GM23338 (cell line): ENCODE measurements around the gene CFAP90. TPM values are rescaled to one million over a fixed set of nuclear protein-coding genes. Genes with fewer than 3 reads are reported as not detected.

Experiments used
- ATAC-seq: fragments of 200-7000 bp; cut with Tn5 transposase; 3 replicates; pipeline ENCODE4 v1.9.1; 2020
- DNase-seq: peaks from one replicate; pipeline ENCODE4 v3.0.0-alpha.2; 2015; ENCODE audit warnings: low spot score
- H2AFZ ChIP-seq: fragments of 200-600 bp; sonication (generic); 2 replicates; pipeline ENCODE4 v1.8.0; 2016; ENCODE audit warnings: antibody characterized with exemption, mild to moderate bottlenecking, moderate library complexity
- H3F3A ChIP-seq: fragments of 200-600 bp; sonication (generic); replicated peaks from 2 replicates; pipeline ENCODE4 v1.8.0; 2017; ENCODE audit warnings: antibody characterized with exemption, mixed run types, low read depth
- H3K27ac ChIP-seq: fragments of 200-600 bp; sonication (generic); 2 replicates; pipeline ENCODE4 v1.6.1; 2016; ENCODE audit warnings: low read depth
- H3K27me3 ChIP-seq: fragments of 200-600 bp; sonication (generic); 2 replicates; pipeline ENCODE4 v1.8.0; 2016; ENCODE audit warnings: mild to moderate bottlenecking, mixed run types, moderate library complexity; ENCODE audit not compliant: insufficient read depth
- H3K36me3 ChIP-seq: fragments of 200-600 bp; sonication (generic); 2 replicates; pipeline ENCODE4 v1.8.0; 2016; ENCODE audit warnings: mild to moderate bottlenecking; ENCODE audit not compliant: insufficient read depth
- H3K4me1 ChIP-seq: fragments of 200-600 bp; sonication (generic); 2 replicates; pipeline ENCODE4 v1.8.0; 2016; ENCODE audit warnings: mild to moderate bottlenecking, moderate library complexity; ENCODE audit not compliant: insufficient read depth
- H3K4me2 ChIP-seq: fragments of 200-600 bp; sonication (generic); 2 replicates; pipeline ENCODE4 v1.7.1; 2017; ENCODE audit warnings: mixed run types
- H3K4me3 ChIP-seq: fragments of 200-600 bp; sonication (generic); 2 replicates; pipeline ENCODE4 v1.6.1; 2016; ENCODE audit warnings: mixed run types
- H3K79me2 ChIP-seq: fragments of 200-600 bp; sonication (generic); replicated peaks from 2 replicates; pipeline ENCODE4 v1.8.0; 2017; ENCODE audit warnings: mild to moderate bottlenecking; ENCODE audit not compliant: insufficient read depth
- H3K9me2 ChIP-seq: fragments of 200-600 bp; sonication (generic); 2 replicates; pipeline ENCODE4 v1.8.0; 2017; ENCODE audit not compliant: insufficient read depth
- H4K20me1 ChIP-seq: fragments of 200-600 bp; sonication (generic); replicated peaks from 2 replicates; pipeline ENCODE4 v1.8.0; 2017; ENCODE audit warnings: mild to moderate bottlenecking; ENCODE audit not compliant: insufficient read depth
- H3K27ac Mint-ChIP-seq: 2 replicates; pipeline ENCODE4 v1.8.0; 2020; ENCODE audit warnings: inconsistent platforms, mild to moderate bottlenecking, moderate library complexity, mixed read lengths
- H3K27me3 Mint-ChIP-seq: 3 replicates; pipeline ENCODE4 v1.8.0; 2022; ENCODE audit warnings: low read depth, mild to moderate bottlenecking, moderate library complexity, mixed read lengths, inconsistent platforms; ENCODE audit not compliant: insufficient read depth, poor library complexity
- H3K36me3 Mint-ChIP-seq: 3 replicates; pipeline ENCODE4 v1.8.0; 2021; ENCODE audit warnings: low read depth, mild to moderate bottlenecking, inconsistent platforms, moderate library complexity, mixed read lengths
- H3K4me1 Mint-ChIP-seq: 3 replicates; pipeline ENCODE4 v1.8.0; 2020; ENCODE audit warnings: mild to moderate bottlenecking, inconsistent platforms, mixed read lengths
- H3K4me3 Mint-ChIP-seq: 3 replicates; pipeline ENCODE4 v1.8.0; 2021; ENCODE audit warnings: moderate library complexity, mild to moderate bottlenecking, inconsistent platforms, mixed read lengths
- H3K9me3 Mint-ChIP-seq: 3 replicates; pipeline ENCODE4 v1.8.0; 2020; ENCODE audit warnings: moderate library complexity, mild to moderate bottlenecking, inconsistent platforms, mixed read lengths
- CREB1 ChIP-seq: fragments of 250-450 bp; sonication (Bioruptor Pico); IDR thresholded peaks from 2 replicates; pipeline ENCODE4 v1.5.0; 2020; ENCODE audit warnings: low read depth, mild to moderate bottlenecking, moderate library complexity
- EZH2 ChIP-seq: fragments of 200-600 bp; sonication (generic); IDR thresholded peaks from one replicate; pipeline ENCODE4 v1.8.0; 2017; ENCODE audit warnings: antibody characterized with exemption, mild to moderate bottlenecking, low read depth; ENCODE audit not compliant: unreplicated experiment
- EZH2phosphoT487 ChIP-seq: fragments of 200-600 bp; sonication (generic); IDR thresholded peaks from one replicate; pipeline ENCODE4 v1.8.1; 2018; ENCODE audit warnings: antibody characterized with exemption; ENCODE audit not compliant: unreplicated experiment
- JUNB ChIP-seq: IDR thresholded peaks from one replicate; pipeline ENCODE4 v1.6.1; 2016; ENCODE audit warnings: antibody characterized with exemption; ENCODE audit not compliant: unreplicated experiment
- NANOG ChIP-seq: IDR thresholded peaks from 2 replicates; pipeline ENCODE4 v1.6.1; 2016; ENCODE audit warnings: antibody characterized with exemption, borderline replicate concordance
- POLR2AphosphoS5 ChIP-seq: IDR thresholded peaks from 2 replicates; pipeline ENCODE4 v1.6.1; 2016; ENCODE audit warnings: antibody characterized with exemption, low read depth
- REST ChIP-seq: IDR thresholded peaks from one replicate; pipeline ENCODE4 v1.6.1; 2018; ENCODE audit warnings: antibody characterized with exemption; ENCODE audit not compliant: unreplicated experiment
- STAT1 ChIP-seq: IDR thresholded peaks from one replicate; pipeline ENCODE4 v1.6.1; 2016; ENCODE audit warnings: antibody characterized with exemption; ENCODE audit not compliant: unreplicated experiment
- ZNF114 ChIP-seq: fragments of 250-450 bp; sonication (Bioruptor Pico); IDR thresholded peaks from 2 replicates; pipeline ENCODE4 v1.5.0; 2020; ENCODE audit warnings: mild to moderate bottlenecking, moderate library complexity
- ZNF331 ChIP-seq: fragments of 250-450 bp; sonication (Bioruptor Pico); IDR thresholded peaks from 2 replicates; pipeline ENCODE4 v1.5.0; 2020; ENCODE audit warnings: low read depth, mild to moderate bottlenecking, moderate library complexity
- ZNF462 ChIP-seq: fragments of 250-450 bp; sonication (Bioruptor Pico); IDR thresholded peaks from 2 replicates; pipeline ENCODE4 v1.5.0; 2020; ENCODE audit warnings: mild to moderate bottlenecking, moderate library complexity
- polyA plus RNA-seq: library from polyadenylated mRNA; unstranded; fragments of >200 nt; fragmentation: Nextera tagmentation; extraction: Ambion mirVana; gene quantifications from 2 replicates; pipeline ENCODE4 v1.2.1, GENCODE V29; 2016
- total RNA-seq: library from RNA; depleted of rRNA; stranded (reverse); fragments of >200 nt; shearing (Covaris generic); gene quantifications from 2 replicates; pipeline ENCODE4 v1.2.3, GENCODE V29; 2014

The CFAP90 gene
- total and polyA plus RNA-seq, 2 experiments from 2014 or later, result 0.10 to 1.0 TPM

- Histone ChIP-seq H3K79me2 (no peaks in the 10 kb centered on the region), H3K9me2 (0 out of 2 replicates have a peak, but pooled peaks cover 8% of the 10 kb centered on the region), H4K20me1 (no peaks in the 10 kb centered on the region), H3F3A (0 out of 2 replicates have a peak, but pooled peaks cover 4% of the 10 kb centered on the region), H3K4me1 (peaks cover 9% of the 10 kb centered on the region; the same call in 1 of the 2 replicates), H3K4me3 (no peak overlapping the region), H3K36me3 (no peaks in the 10 kb centered on the region), H3K27ac (no peak overlapping the region), H2AFZ (no peak overlapping the region), H3K27me3 (peaks cover 18% of the 10 kb centered on the region), H3K4me2 (no peak overlapping the region)
- no peak for ATAC-seq
- Mint-ChIP-seq H3K36me3 (no peaks in the 10 kb centered on the region; the same call in 2 of the 3 replicates), H3K27ac (no peak overlapping the region), H3K4me1 (peaks cover 8% of the 10 kb centered on the region), H3K4me3 (no peak overlapping the region), H3K27me3 (peaks cover 12% of the 10 kb centered on the region), H3K9me3 (no peaks in the 10 kb centered on the region)
- DNase-seq, result no peak
- TF ChIP-seq POLR2AphosphoS5, result no peak
These were observed 2.6 kb downstream of the CFAP90 start for GRCh38 chr5:7848296-7848695.

GRCh38 chr5:7846327-7846726 is 4.6 kb downstream of the CFAP90 start:
- Histone ChIP-seq H4K20me1 (no peaks in the 10 kb centered on the region), H3K4me3 (no peak overlapping the region), H3K79me2 (no peaks in the 10 kb centered on the region), H3K27ac (no peak overlapping the region), H3K4me1 (peaks cover 9% of the 10 kb centered on the region; the same call in 1 of the 2 replicates), H3K27me3 (peaks cover 18% of the 10 kb centered on the region), H3K4me2 (no peak overlapping the region), H2AFZ (no peak overlapping the region), H3K36me3 (no peaks in the 10 kb centered on the region), H3F3A (0 out of 2 replicates have a peak, but pooled peaks cover under 1% of the 10 kb centered on the region), H3K9me2 (no peaks in the 10 kb centered on the region)
- ATAC-seq, result no peak
- no peak for DNase-seq
- peaks cover 10% of the 10 kb centered on the region for H3K27me3 Mint-ChIP-seq
- H3K4me1 Mint-ChIP-seq, result peaks cover 6% of the 10 kb centered on the region; the same call in 1 of the 3 replicates
- no peaks in the 10 kb centered on the region for H3K36me3 Mint-ChIP-seq
- no peak overlapping the region for H3K27ac Mint-ChIP-seq
- H3K4me3 Mint-ChIP-seq, result no peak overlapping the region
- no peaks in the 10 kb centered on the region for H3K9me3 Mint-ChIP-seq
- TF ChIP-seq ZNF462 (CRISPR knock-in tag) (no peak), JUNB (no peak), STAT1 (no peak), REST (no peak), CREB1 (CRISPR knock-in tag) (no peak), NANOG (no peak), EZH2 (no peak), POLR2AphosphoS5 (no peak), ZNF114 (CRISPR knock-in tag) (no peak), EZH2phosphoT487 (no peak), ZNF331 (CRISPR knock-in tag) (no peak)
